HG03460 (cell line): Measurements from ENCODE around the gene EMC1.
"Not testable (repeated sequence)": the region's sequence is repeated elsewhere in the genome, so short reads cannot be mapped to it uniquely, and the experiment has no call there.

Experiments used
- ATAC-seq: cut with Tn5 transposase; IDR thresholded peaks from one replicate; pipeline ENCODE4 v1.9.1; 2021; ENCODE audit not compliant: unreplicated experiment

EMC1 gene

GRCh38 chr1:19196331-19196730 lies 55.0 kb downstream of the EMC1 start:
- no peak for ATAC-seq

GRCh38 chr1:19193004-19193403 lies 58.3 kb downstream of the EMC1 start:
- ATAC-seq, result no peak

- ATAC-seq, result no peak
Observed at GRCh38 chr1:19191811-19192210, 59.5 kb downstream of the EMC1 start.

- no peak for ATAC-seq
Observed at GRCh38 chr1:19190468-19190867, 60.9 kb downstream of the EMC1 start.

GRCh38 chr1:19189270-19189669 lies 62.1 kb downstream of the EMC1 start:
- no peak for ATAC-seq

- ATAC-seq, result no peak
Observed at GRCh38 chr1:19187852-19188251, 63.5 kb downstream of the EMC1 start.

GRCh38 chr1:19186001-19186400 lies 65.3 kb downstream of the EMC1 start:
- ATAC-seq, result no peak

GRCh38 chr1:19182223-19182622 lies 69.1 kb downstream of the EMC1 start:
- no peak for ATAC-seq

GRCh38 chr1:19180265-19180657 lies 71.1 kb downstream of the EMC1 start:
- not testable (repeated sequence) for ATAC-seq

GRCh38 chr1:19179597-19180264 lies 71.6 kb downstream of the EMC1 start:
- no peak for ATAC-seq

- no peak for ATAC-seq
Observed at GRCh38 chr1:19178734-19179398, 72.5 kb downstream of the EMC1 start.

- ATAC-seq, result no peak
Observed at GRCh38 chr1:19177811-19178210, 73.5 kb downstream of the EMC1 start.

GRCh38 chr1:19169642-19170041 lies 81.7 kb downstream of the EMC1 start:
- no peak for ATAC-seq

GRCh38 chr1:19167140-19167539 lies 84.2 kb downstream of the EMC1 start:
- ATAC-seq, result no peak

GRCh38 chr1:19166066-19166465 lies 85.3 kb downstream of the EMC1 start:
- no peak for ATAC-seq
